Adrenal gland (tissue), 12 donors: ENCODE measurements around the gene MARK2. TPM values are rescaled to one million over a fixed set of nuclear protein-coding genes. Genes with fewer than 3 reads are reported as not detected.

Experiments
- DNase-seq, 7 donors: peaks; one replicate each; pipeline ENCODE4 v3.0.0-alpha.2; 2019 to 2020
- H3K27ac ChIP-seq, 5 donors: fragments of 200-600 bp; sonication (generic) in 4 of 5; 1 replicate in 3 of 5; 2 replicates in 2 of 5; pipeline versions ENCODE4 v1.5.1 to v1.8.0; 2016 to 2020; ENCODE audit warnings: mild to moderate bottlenecking in 1 of 5
- H3K27me3 ChIP-seq: fragments of 200-600 bp; 2 replicates; pipeline ENCODE4 v1.8.0; 2021
- H3K36me3 ChIP-seq, 2 donors: fragments of 200-600 bp; replicated peaks in 1 of 2; 1 replicate in 1 of 2; 2 replicates in 1 of 2; pipeline versions ENCODE4 v1.5.1 to v1.8.0; 2018 to 2022
- H3K4me1 ChIP-seq, 2 donors: fragments of 200-600 bp; replicated peaks in 1 of 2; 1 replicate in 1 of 2; 2 replicates in 1 of 2; pipeline versions ENCODE4 v1.5.1 to v1.8.0; 2018 to 2021
- H3K4me3 ChIP-seq, 4 donors: fragments of 200-600 bp; sonication (generic) in 3 of 4; one replicate each; pipeline ENCODE4 v1.5.1; 2016 to 2018
- H3K9me3 ChIP-seq, 3 donors: fragments of 200-600 bp; sonication (generic) in 1 of 3; replicated peaks in 1 of 3; 1 replicate in 2 of 3; 2 replicates in 1 of 3; pipeline versions ENCODE4 v1.5.1 to v1.8.0; 2016 to 2021
- CTCF ChIP-seq, 6 experiments: fragments of 450-650 bp in 4 of 6; fragments of 200-600 bp in 2 of 6; sonication (generic) in 1 of 6; IDR thresholded peaks; 1 replicate in 5 of 6; 2 replicates in 1 of 6; pipeline versions ENCODE4 v1.5.1 to v1.8.0; 2016 to 2021; ENCODE audit warnings: antibody characterized with exemption in 6 of 6, mild to moderate bottlenecking in 2 of 6, moderate library complexity in 1 of 6
- POLR2A ChIP-seq, 2 donors: fragments of 450-650 bp; IDR thresholded peaks; one replicate each; pipeline ENCODE4 v1.6.1; 2017; ENCODE audit warnings: antibody characterized with exemption in 2 of 2, mild to moderate bottlenecking in 2 of 2, moderate library complexity in 1 of 2
- WGBS, 4 donors: extraction: QIAGEN DNeasy Blood & Tissue Kit in 2 of 4; methylation state at CpG; one replicate each; pipeline versions ENCODE4 v1.1.5 to v1.1.7; 2013 to 2017; 5-methylcytosine and 5-hydroxymethylcytosine counted together
- intact Hi-C, 2 donors: fragments of 100-400 bp; cut with DNase I; formaldehyde crosslinking; loops; one replicate each; pipeline versions ENCODE4 v1.14.1 to v1.15.0; 2022 to 2023
- polyA plus RNA-seq, 3 donors: library from polyadenylated mRNA; stranded (reverse); fragments of 200-250 nt in 2 of 3; fragments of 350-450 nt in 1 of 3; fragmentation: Illumina TruSeq in 1 of 3; extraction: RNeasy Lipid Tissue Mini Kit (QIAGEN cat#74804) in 1 of 3; gene quantifications; one replicate each; pipeline ENCODE4 v1.2.3, GENCODE V29; 2013 to 2014
- total RNA-seq, 9 donors: library from RNA; depleted of rRNA in 4 of 9; stranded (reverse); fragments of >200 nt in 4 of 9; fragments of 120-200 nt in 1 of 9; fragmentation: NEBNext Ultra II Directional in 1 of 9; extraction: Animal tissue kit (Norgen Biotek cat#: 25700) in 1 of 9; gene quantifications; one replicate each; pipeline versions ENCODE4 v1.1.0 to v1.2.4, GENCODE V29; 2013 to 2023
- donor health status: healthy with polysubstance abuse.
- donor health status: Bipolar disorder and iron deficiency.
- donor health status: DM: yes; HTN: yes; CAD: no.
- donor health status: DM: no; HTN: no; CAD: no.
- donor health status: DM: no; HTN: no; CAD: no.
- donor health status: DM: yes; HTN: yes; CAD: no.

The MARK2 gene
- total and polyA plus RNA-seq, 12 donors: 7.3 to 39.7 (median 31.6) TPM

GRCh38 chr11:63933459-63933858 is 94.5 kb downstream of the MARK2 start:
- H3K27me3 ChIP-seq: no peaks in the 10 kb centered on the region
- DNase-seq: peak in 6 of 7 donors; percentile 52 to 73 (median 60)
- no peaks in the 10 kb centered on the region for H3K9me3 ChIP-seq
- intact Hi-C loops: no loop called here
- peaks cover 0 to 6% of the 10 kb centered on the region in 2 donors for H3K4me1 ChIP-seq
- TF ChIP-seq POLR2A (IDR thresholded peaks at IDR 0.05) (no peak), CTCF (IDR thresholded peaks at IDR 0.05) (no peak)
- no peaks in the 10 kb centered on the region for H3K36me3 ChIP-seq
- H3K4me3 ChIP-seq: no peak overlapping the region
- 29 to 60% (median 43%) methylated on average over 1 of the region's 1 CpG; no CpG with 5 or more reads in 1 of the 4 donors for WGBS, 4 donors
- no peak overlapping the region for H3K27ac ChIP-seq

GRCh38 chr11:63937713-63938478 is 99.0 kb downstream of the MARK2 start:
- no peak for DNase-seq
- TF ChIP-seq CTCF (IDR thresholded peaks at IDR 0.05) (peak in 1 of 6 experiments; percentile 5), POLR2A (IDR thresholded peaks at IDR 0.05) (no peak)
- Histone ChIP-seq H3K9me3 (no peaks in the 10 kb centered on the region), H3K4me1 (peaks cover 6 to 20% of the 10 kb centered on the region in 2 donors), H3K27ac (peak overlapping the region in 2 of 5 donors; percentile 50 to 77), H3K36me3 (no peaks in the 10 kb centered on the region), H3K27me3 (no peaks in the 10 kb centered on the region), H3K4me3 (peak overlapping the region in 2 of 4 donors; percentile 64 to 68)
- WGBS, 4 donors: 24 to 27% (median 26%) methylated on average over 27 to 30 of the region's 30 CpGs
- intact Hi-C loops: no loop called here

GRCh38 chr11:63938479-63939396 is 99.8 kb downstream of the MARK2 start, which contains the start of gene NAA40:
NAA40 (plus strand) TSS chr11:63939002; CDS start chr11:63939097, 95 bp downstream.
- no peaks in the 10 kb centered on the region for H3K27me3 ChIP-seq
- TF ChIP-seq CTCF (IDR thresholded peaks at IDR 0.05) (peak in 1 of 6 experiments; percentile 1), POLR2A (IDR thresholded peaks at IDR 0.05) (peak; percentile 26 to 48)
- 0% methylated on average over 21 to 86 of the region's 92 CpGs for WGBS, 4 donors
- intact Hi-C loops: no loop called here
- peaks cover 6 to 22% of the 10 kb centered on the region in 2 donors for H3K4me1 ChIP-seq
- no peaks in the 10 kb centered on the region for H3K36me3 ChIP-seq
- H3K9me3 ChIP-seq: no peaks in the 10 kb centered on the region
- H3K4me3 ChIP-seq: peak within 1 kb of the TSS in 3 of 4 donors; percentile 52 to 68 (median 64)
- DNase-seq: peak; percentile 95 to 96 (median 96)
- peak within 1 kb of the TSS in 3 of 5 donors; percentile 28 to 77 (median 50) for H3K27ac ChIP-seq
